Measurements from ENCODE around the gene WRNIP1. TPM values are rescaled to one million over a fixed set of nuclear protein-coding genes. Genes with fewer than 3 reads are reported as not detected.

The WRNIP1 gene
- 62.4 and 75.4 TPM in 2 replicates for total RNA-seq

DNA sequence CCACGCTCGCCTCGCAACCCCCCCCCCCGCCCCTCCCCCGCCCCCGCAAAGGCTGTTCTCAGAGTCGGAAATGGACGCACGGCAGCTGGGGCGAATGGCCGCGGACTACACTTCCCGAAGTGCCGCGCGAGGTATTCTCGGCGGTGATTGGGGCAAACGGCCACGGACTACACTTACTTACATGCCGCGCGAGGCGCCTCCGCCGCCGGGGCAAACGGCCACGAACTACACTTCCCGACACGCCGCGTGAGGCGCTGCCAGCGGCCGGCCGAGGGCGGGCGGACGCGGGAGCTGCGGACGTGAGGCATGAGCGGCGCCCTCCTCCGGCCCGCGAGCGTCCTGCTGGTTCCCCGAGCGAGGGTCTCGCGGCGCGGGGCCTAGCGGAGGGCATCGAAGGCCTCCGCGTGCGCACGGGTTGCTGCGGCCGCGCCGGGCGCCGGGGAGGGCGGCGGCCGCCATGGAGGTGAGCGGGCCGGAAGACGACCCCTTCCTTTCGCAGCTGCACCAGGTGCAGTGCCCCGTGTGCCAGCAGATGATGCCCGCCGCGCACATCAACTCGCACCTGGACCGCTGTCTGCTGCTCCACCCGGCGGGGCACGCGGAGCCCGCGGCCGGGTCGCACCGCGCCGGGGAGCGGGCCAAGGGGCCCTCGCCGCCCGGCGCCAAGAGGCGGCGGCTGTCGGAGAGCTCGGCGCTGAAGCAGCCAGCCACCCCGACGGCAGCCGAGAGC is at the start of gene WRNIP1:
Gene WRNIP1 (plus strand): TSS at position 228 of the 730 bp plus-strand sequence. CDS start 230 bp downstream, at position 458.

DNA sequence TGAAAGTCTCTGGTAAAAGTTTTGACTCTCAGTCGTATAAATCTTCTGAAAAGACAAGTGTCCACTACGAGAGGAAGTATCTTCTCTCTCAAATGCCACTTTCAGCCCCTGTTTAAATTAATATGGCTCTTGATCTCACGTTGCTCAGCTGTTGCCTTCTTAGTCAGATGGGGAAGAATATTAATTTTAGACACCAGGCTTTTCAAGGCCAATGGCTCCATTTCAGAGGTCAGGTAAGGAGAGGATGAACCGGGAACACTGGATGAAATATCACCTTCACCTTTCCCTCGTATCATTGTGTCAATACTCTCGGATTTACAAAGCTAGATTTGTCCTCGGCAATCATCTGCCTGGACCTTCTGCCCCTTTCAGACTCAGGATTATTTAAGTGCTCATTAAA is 14.4 kb upstream of the WRNIP1 start, which contains the start of gene MYLK4:
Gene MYLK4 (minus strand): TSS at position 91 of the 400 bp plus-strand sequence. CDS start 1,628 bp downstream, outside the sequence.

Other genes starting within 250 kb of the WRNIP1 start
- gene MYLK4, start 14.5 kb upstream of the WRNIP1 start, total RNA-seq, result 0.15 and 0.32 TPM in 2 replicates
- 52.3 and 54.6 TPM in 2 replicates for gene SERPINB1, start 76.5 kb downstream of the WRNIP1 start, total RNA-seq
- 68.4 and 137 TPM in 2 replicates for gene SERPINB9, start 137.9 kb downstream of the WRNIP1 start, total RNA-seq
- gene SERPINB6, start 206.2 kb downstream of the WRNIP1 start, total RNA-seq, result 152 and 249 TPM in 2 replicates
- gene NQO2, start 234.5 kb downstream of the WRNIP1 start, total RNA-seq, result 14.0 and 30.2 TPM in 2 replicates

Data from epithelial cell of umbilical artery (primary cell).